GM12873 (cell line): ENCODE results near the gene PRPH.

Source experiments
- CTCF ChIP-seq: IDR thresholded peaks from 2 replicates; pipeline ENCODE4 v1.5.1; 2012; ENCODE audit warnings: low read depth, mild to moderate bottlenecking, moderate library complexity, low read length, control low read depth; ENCODE audit not compliant: insufficient read depth; ENCODE audit errors: missing control alignments

The PRPH gene

DNA sequence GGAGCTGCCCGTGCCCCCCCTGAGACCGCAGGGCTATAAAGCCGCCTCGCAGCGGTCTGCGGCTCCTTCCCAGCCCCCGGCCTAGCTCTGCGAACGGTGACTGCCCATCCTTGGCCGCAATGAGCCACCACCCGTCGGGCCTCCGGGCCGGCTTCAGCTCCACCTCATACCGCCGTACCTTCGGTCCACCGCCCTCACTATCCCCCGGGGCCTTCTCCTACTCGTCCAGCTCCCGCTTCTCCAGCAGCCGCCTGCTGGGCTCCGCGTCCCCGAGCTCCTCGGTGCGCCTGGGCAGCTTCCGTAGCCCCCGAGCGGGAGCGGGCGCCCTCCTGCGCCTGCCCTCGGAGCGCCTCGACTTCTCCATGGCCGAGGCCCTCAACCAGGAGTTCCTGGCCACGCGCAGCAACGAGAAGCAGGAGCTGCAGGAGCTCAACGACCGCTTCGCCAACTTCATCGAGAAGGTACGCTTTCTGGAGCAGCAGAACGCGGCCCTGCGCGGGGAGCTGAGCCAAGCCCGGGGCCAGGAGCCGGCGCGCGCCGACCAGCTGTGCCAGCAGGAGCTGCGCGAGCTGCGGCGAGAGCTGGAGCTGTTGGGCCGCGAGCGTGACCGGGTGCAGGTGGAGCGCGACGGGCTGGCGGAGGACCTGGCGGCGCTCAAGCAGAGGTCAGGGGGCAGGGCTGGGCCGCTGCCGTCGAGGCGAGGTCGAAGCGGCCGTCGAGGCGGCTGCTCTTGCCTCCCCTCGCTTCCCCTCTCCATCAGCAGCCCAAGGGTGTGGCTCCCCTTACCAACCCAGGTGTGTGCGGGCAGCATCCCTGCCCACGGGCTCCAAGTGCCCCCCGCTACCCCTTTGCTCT is at the start of gene PRPH:
Gene PRPH (plus strand): TSS at position 66 of the 855 bp plus-strand sequence. CDS start 54 bp downstream, at position 120.
- TF ChIP-seq CTCF: no peak

GRCh38 chr12:49251357-49251756 is 43.6 kb upstream of the PRPH start:
- TF ChIP-seq CTCF: no peak

- TF ChIP-seq CTCF: no peak
Observed at GRCh38 chr12:49253033-49253623, 41.8 kb upstream of the PRPH start.

GRCh38 chr12:49255857-49256637 is 38.9 kb upstream of the PRPH start:
- TF ChIP-seq CTCF: no peak

GRCh38 chr12:49259452-49259851 is 35.5 kb upstream of the PRPH start:
- TF ChIP-seq CTCF: no peak

DNA sequence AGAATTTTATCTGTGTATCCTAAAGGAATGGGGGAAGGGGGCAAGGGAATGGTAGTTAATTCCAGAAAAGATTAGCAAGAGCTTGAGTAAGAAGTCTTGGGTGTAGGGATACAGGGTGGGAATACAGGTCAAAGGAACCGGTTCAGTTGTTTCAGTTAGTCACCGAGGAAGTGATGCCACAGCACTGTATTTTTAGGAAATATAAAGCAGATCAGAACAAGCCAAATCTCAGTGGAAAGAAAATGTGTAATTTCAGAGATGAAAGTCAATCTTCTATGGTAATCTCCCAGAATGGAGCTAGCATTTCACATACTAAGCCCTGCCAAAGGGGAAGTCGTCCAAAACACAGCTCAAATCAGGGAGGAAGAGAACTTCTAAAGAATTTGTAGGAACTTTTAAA is 34.8 kb upstream of the PRPH start:
- no peak for TF ChIP-seq CTCF
